Breast epithelium (tissue), 3 donors: ENCODE measurements around the gene STXBP1.

Experiments used
- POLR2A ChIP-seq: fragments of 450-650 bp; IDR thresholded peaks from one replicate; pipeline ENCODE4 v1.6.1; 2016; ENCODE audit warnings: antibody characterized with exemption, mild to moderate bottlenecking, moderate library complexity
- TF ChIP-seq, protein P1 (sequence below), 3 donors: fragments of 450-650 bp; IDR thresholded peaks; one replicate each; pipeline ENCODE4 v1.5.1; 2016 to 2017; ENCODE audit warnings: antibody characterized with exemption in 3 of 3, mild to moderate bottlenecking in 3 of 3, moderate library complexity in 3 of 3

DNA sequence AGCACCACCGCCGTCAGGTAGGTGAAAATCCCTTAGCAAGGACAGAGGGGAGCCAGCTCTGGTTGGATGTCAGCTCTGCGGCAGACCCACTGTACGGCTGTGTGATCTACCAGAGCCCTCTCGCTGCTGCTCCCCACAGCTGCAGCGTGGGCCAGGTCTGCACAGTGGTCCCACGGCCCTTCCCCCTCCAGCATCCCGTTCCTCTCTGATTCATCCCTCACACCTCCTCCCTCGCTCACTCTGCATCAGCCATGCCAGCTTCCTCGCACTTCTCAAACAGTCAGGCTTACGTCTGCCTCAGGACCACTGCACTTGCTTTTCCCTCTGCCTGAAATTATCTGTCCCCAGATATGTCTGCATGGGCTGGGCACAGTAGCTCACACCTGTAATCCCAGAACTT lies 68.1 kb downstream of the STXBP1 start:
- TF ChIP-seq, protein P1, sequence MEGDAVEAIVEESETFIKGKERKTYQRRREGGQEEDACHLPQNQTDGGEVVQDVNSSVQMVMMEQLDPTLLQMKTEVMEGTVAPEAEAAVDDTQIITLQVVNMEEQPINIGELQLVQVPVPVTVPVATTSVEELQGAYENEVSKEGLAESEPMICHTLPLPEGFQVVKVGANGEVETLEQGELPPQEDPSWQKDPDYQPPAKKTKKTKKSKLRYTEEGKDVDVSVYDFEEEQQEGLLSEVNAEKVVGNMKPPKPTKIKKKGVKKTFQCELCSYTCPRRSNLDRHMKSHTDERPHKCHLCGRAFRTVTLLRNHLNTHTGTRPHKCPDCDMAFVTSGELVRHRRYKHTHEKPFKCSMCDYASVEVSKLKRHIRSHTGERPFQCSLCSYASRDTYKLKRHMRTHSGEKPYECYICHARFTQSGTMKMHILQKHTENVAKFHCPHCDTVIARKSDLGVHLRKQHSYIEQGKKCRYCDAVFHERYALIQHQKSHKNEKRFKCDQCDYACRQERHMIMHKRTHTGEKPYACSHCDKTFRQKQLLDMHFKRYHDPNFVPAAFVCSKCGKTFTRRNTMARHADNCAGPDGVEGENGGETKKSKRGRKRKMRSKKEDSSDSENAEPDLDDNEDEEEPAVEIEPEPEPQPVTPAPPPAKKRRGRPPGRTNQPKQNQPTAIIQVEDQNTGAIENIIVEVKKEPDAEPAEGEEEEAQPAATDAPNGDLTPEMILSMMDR (IDR thresholded peaks at IDR 0.05), result no peak
- no peak for TF ChIP-seq POLR2A
